Choroid plexus epithelial cell (primary cell): ENCODE results near the gene EGR2.

Experiments used
- DNase-seq: peaks from one replicate; pipeline ENCODE4 v3.0.0-alpha.2; 2010; ENCODE audit warnings: low read depth
- H3K4me3 ChIP-seq: 2 replicates; pipeline ENCODE4 v1.5.1; 2011; ENCODE audit warnings: low read depth, mild to moderate bottlenecking, control low read depth, low read length, moderate library complexity
- TF ChIP-seq, protein P1 (sequence below): conservative IDR thresholded peaks from 2 replicates; pipeline ENCODE4 v1.5.1; 2011; ENCODE audit warnings: low read depth, mild to moderate bottlenecking, control low read depth, inconsistent platforms, low read length, moderate library complexity

Gene EGR2

GRCh38 chr10:62842983-62843382 lies 26.8 kb upstream of the EGR2 start:
- no peak for DNase-seq
- no peak overlapping the region for H3K4me3 ChIP-seq
- TF ChIP-seq, protein P1, sequence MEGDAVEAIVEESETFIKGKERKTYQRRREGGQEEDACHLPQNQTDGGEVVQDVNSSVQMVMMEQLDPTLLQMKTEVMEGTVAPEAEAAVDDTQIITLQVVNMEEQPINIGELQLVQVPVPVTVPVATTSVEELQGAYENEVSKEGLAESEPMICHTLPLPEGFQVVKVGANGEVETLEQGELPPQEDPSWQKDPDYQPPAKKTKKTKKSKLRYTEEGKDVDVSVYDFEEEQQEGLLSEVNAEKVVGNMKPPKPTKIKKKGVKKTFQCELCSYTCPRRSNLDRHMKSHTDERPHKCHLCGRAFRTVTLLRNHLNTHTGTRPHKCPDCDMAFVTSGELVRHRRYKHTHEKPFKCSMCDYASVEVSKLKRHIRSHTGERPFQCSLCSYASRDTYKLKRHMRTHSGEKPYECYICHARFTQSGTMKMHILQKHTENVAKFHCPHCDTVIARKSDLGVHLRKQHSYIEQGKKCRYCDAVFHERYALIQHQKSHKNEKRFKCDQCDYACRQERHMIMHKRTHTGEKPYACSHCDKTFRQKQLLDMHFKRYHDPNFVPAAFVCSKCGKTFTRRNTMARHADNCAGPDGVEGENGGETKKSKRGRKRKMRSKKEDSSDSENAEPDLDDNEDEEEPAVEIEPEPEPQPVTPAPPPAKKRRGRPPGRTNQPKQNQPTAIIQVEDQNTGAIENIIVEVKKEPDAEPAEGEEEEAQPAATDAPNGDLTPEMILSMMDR = no peak

- TF ChIP-seq, protein P1 = no peak
- no peak for DNase-seq
- no peak overlapping the region for H3K4me3 ChIP-seq
Observed at GRCh38 chr10:62839590-62839989, 23.4 kb upstream of the EGR2 start.

- TF ChIP-seq, protein P1 = no peak
- no peak overlapping the region for H3K4me3 ChIP-seq
- DNase-seq = peak; percentile 81
Observed at GRCh38 chr10:62831346-62831745, 15.2 kb upstream of the EGR2 start.

DNA sequence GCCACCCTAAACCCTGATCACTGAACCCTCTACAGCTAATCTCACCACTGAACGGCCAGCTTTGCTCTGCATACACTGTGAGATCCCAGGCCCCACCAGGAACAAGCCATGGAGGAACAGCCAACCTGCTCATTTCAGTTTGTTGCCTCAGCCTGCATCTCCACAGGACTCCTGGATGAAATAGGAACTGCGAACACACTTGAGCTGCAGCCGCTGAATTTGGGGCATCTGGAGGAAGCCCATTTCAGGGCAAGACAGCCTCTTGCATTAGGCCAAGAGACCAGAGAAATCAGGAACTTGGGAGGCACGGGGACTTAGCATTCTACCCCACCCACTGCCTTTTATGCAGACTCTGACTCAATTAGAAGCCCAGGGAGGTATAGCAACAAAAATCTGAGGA lies 14.5 kb upstream of the EGR2 start:
- peak; percentile 49 for DNase-seq
- TF ChIP-seq, protein P1 = no peak
- no peak overlapping the region for H3K4me3 ChIP-seq

GRCh38 chr10:62829622-62830021 lies 13.5 kb upstream of the EGR2 start:
- no peak overlapping the region for H3K4me3 ChIP-seq
- DNase-seq = no peak
- TF ChIP-seq, protein P1 = no peak

GRCh38 chr10:62826273-62826672 lies 10.1 kb upstream of the EGR2 start:
- TF ChIP-seq, protein P1 = no peak
- no peak for DNase-seq
- no peak overlapping the region for H3K4me3 ChIP-seq

GRCh38 chr10:62820586-62820985 lies 4.4 kb upstream of the EGR2 start:
- TF ChIP-seq, protein P1 = no peak
- no peak overlapping the region for H3K4me3 ChIP-seq
- no peak for DNase-seq
